Activated naive CD8-positive, alpha-beta T cell treated with anti-CD3 and anti-CD28 coated beads for 36 hours (primary cell): ENCODE results near the gene PCDHB10. TPM values are rescaled to one million over a fixed set of nuclear protein-coding genes. Genes with fewer than 3 reads are reported as not detected.
"Not testable (repeated sequence)": the region's sequence is repeated elsewhere in the genome, so short reads cannot be mapped to it uniquely, and the experiment has no call there.

Experiments used
- DNase-seq: peaks from one replicate; pipeline ENCODE4 v3.0.0; 2021
- H3K27ac Mint-ChIP-seq: one replicate; pipeline ENCODE4 v1.8.0; 2022; ENCODE audit warnings: mild to moderate bottlenecking, moderate library complexity, mixed read lengths
- H3K27me3 Mint-ChIP-seq: one replicate; pipeline ENCODE4 v1.8.0; 2022; ENCODE audit warnings: mild to moderate bottlenecking, mixed read lengths
- H3K36me3 Mint-ChIP-seq: one replicate; pipeline ENCODE4 v1.8.0; 2021; ENCODE audit warnings: mild to moderate bottlenecking, mixed read lengths
- H3K4me1 Mint-ChIP-seq: one replicate; pipeline ENCODE4 v1.8.0; 2021; ENCODE audit warnings: mixed read lengths
- H3K4me3 Mint-ChIP-seq: one replicate; pipeline ENCODE4 v1.8.0; 2022; ENCODE audit warnings: mild to moderate bottlenecking, moderate library complexity, mixed read lengths
- H3K9me3 Mint-ChIP-seq: one replicate; pipeline ENCODE4 v1.8.0; 2022; ENCODE audit warnings: mixed read lengths
- total RNA-seq, 2 experiments: library from RNA; stranded (reverse); gene quantifications; one replicate each; pipeline ENCODE4 v1.2.3, GENCODE V29; 2021

Gene PCDHB10
- total RNA-seq, 2 experiments from 2014 or later = not detected

- not testable (repeated sequence) for H3K4me1 Mint-ChIP-seq, DNase-seq, H3K4me3 Mint-ChIP-seq, H3K27ac Mint-ChIP-seq, H3K36me3 Mint-ChIP-seq
- peaks cover 32% of the 10 kb centered on the region for H3K27me3 Mint-ChIP-seq
- peaks cover 29% of the 10 kb centered on the region for H3K9me3 Mint-ChIP-seq
Observed at GRCh38 chr5:141179371-141179770, 12.8 kb upstream of the PCDHB10 start.

GRCh38 chr5:141179876-141180275 is 12.3 kb upstream of the PCDHB10 start:
- DNase-seq, H3K4me1 Mint-ChIP-seq, H3K27ac Mint-ChIP-seq, H3K4me3 Mint-ChIP-seq: not testable (repeated sequence)
- peaks cover 31% of the 10 kb centered on the region for H3K9me3 Mint-ChIP-seq
- H3K36me3 Mint-ChIP-seq = peaks cover 10% of the 10 kb centered on the region
- peaks cover 37% of the 10 kb centered on the region for H3K27me3 Mint-ChIP-seq

- Mint-ChIP-seq H3K36me3 (peaks cover 7% of the 10 kb centered on the region), H3K4me1 (no peaks in the 10 kb centered on the region), H3K27ac (no peak overlapping the region), H3K4me3 (no peak overlapping the region), H3K9me3 (peaks cover 31% of the 10 kb centered on the region), H3K27me3 (peaks cover 42% of the 10 kb centered on the region)
- DNase-seq = no peak
Observed at GRCh38 chr5:141180313-141180712, 11.8 kb upstream of the PCDHB10 start.

- H3K4me1 Mint-ChIP-seq = peaks cover 3% of the 10 kb centered on the region
- H3K36me3 Mint-ChIP-seq = peaks cover 9% of the 10 kb centered on the region
- no peak within 1 kb of the TSS for H3K27ac Mint-ChIP-seq
- H3K4me3 Mint-ChIP-seq = no peak within 1 kb of the TSS
- H3K9me3 Mint-ChIP-seq = peaks cover 38% of the 10 kb centered on the region
- no peak for DNase-seq
- H3K27me3 Mint-ChIP-seq = peaks cover 57% of the 10 kb centered on the region
Observed at GRCh38 chr5:141182248-141182647, 9.9 kb upstream of the PCDHB10 start, which contains the start of gene PCDHB16. PCDHB16 (plus strand) TSS chr5:141182387; CDS start chr5:141182560, 173 bp downstream.

GRCh38 chr5:141184117-141184855 is 7.9 kb upstream of the PCDHB10 start:
- H3K4me3 Mint-ChIP-seq, H3K4me1 Mint-ChIP-seq, DNase-seq: not testable (repeated sequence)
- peak overlapping the region; percentile 42 for H3K27ac Mint-ChIP-seq
- peaks cover 46% of the 10 kb centered on the region for H3K9me3 Mint-ChIP-seq
- peaks cover 18% of the 10 kb centered on the region for H3K36me3 Mint-ChIP-seq
- peaks cover 72% of the 10 kb centered on the region for H3K27me3 Mint-ChIP-seq

GRCh38 chr5:141186897-141187512 is 5.1 kb upstream of the PCDHB10 start, which contains the start of gene PCDHB9:
PCDHB9 (plus strand) TSS chr5:141187161; CDS start chr5:141187319, 158 bp downstream.
- no peak for DNase-seq
- Mint-ChIP-seq H3K4me3 (no peak within 1 kb of the TSS), H3K36me3 (peaks cover 19% of the 10 kb centered on the region), H3K27ac (no peak within 1 kb of the TSS), H3K9me3 (peaks cover 44% of the 10 kb centered on the region), H3K4me1 (peaks cover 3% of the 10 kb centered on the region), H3K27me3 (peaks cover 85% of the 10 kb centered on the region)

GRCh38 chr5:141188682-141189081 is 3.5 kb upstream of the PCDHB10 start:
- Mint-ChIP-seq H3K9me3 (peaks cover 37% of the 10 kb centered on the region), H3K27me3 (peaks cover 83% of the 10 kb centered on the region), H3K36me3 (peaks cover 18% of the 10 kb centered on the region)
- H3K4me3 Mint-ChIP-seq, DNase-seq, H3K27ac Mint-ChIP-seq, H3K4me1 Mint-ChIP-seq: not testable (repeated sequence)

- not testable (repeated sequence) for H3K4me3 Mint-ChIP-seq, DNase-seq, H3K27ac Mint-ChIP-seq, H3K4me1 Mint-ChIP-seq
- H3K9me3 Mint-ChIP-seq = peaks cover 37% of the 10 kb centered on the region
- H3K27me3 Mint-ChIP-seq = peaks cover 84% of the 10 kb centered on the region
- H3K36me3 Mint-ChIP-seq = peaks cover 19% of the 10 kb centered on the region
Observed at GRCh38 chr5:141189131-141189530, 3.0 kb upstream of the PCDHB10 start.

GRCh38 chr5:141194332-141194731 is 2.2 kb downstream of the PCDHB10 start:
- not testable (repeated sequence) for H3K4me3 Mint-ChIP-seq, H3K27ac Mint-ChIP-seq, DNase-seq, H3K4me1 Mint-ChIP-seq
- Mint-ChIP-seq H3K9me3 (peaks cover 41% of the 10 kb centered on the region), H3K36me3 (peaks cover 14% of the 10 kb centered on the region), H3K27me3 (peaks cover 69% of the 10 kb centered on the region)

- Mint-ChIP-seq H3K9me3 (peaks cover 49% of the 10 kb centered on the region), H3K4me3 (no peak overlapping the region), H3K36me3 (peaks cover 20% of the 10 kb centered on the region), H3K4me1 (no peaks in the 10 kb centered on the region), H3K27ac (no peak overlapping the region), H3K27me3 (peaks cover 67% of the 10 kb centered on the region)
- DNase-seq = no peak
Observed at GRCh38 chr5:141196363-141196762, 4.2 kb downstream of the PCDHB10 start.

- Mint-ChIP-seq H3K27ac (no peak within 1 kb of the TSS), H3K4me1 (no peaks in the 10 kb centered on the region), H3K27me3 (peaks cover 62% of the 10 kb centered on the region), H3K36me3 (peaks cover 18% of the 10 kb centered on the region), H3K4me3 (no peak within 1 kb of the TSS), H3K9me3 (peaks cover 44% of the 10 kb centered on the region)
- DNase-seq = no peak
Observed at GRCh38 chr5:141199359-141200235, 7.4 kb downstream of the PCDHB10 start, which contains the start of gene PCDHB11. PCDHB11 (plus strand) TSS chr5:141199627; CDS start chr5:141199775, 148 bp downstream.

- DNase-seq, H3K4me1 Mint-ChIP-seq, H3K27ac Mint-ChIP-seq, H3K4me3 Mint-ChIP-seq: not testable (repeated sequence)
- H3K27me3 Mint-ChIP-seq = peaks cover 63% of the 10 kb centered on the region
- H3K36me3 Mint-ChIP-seq = peaks cover 16% of the 10 kb centered on the region
- peaks cover 38% of the 10 kb centered on the region for H3K9me3 Mint-ChIP-seq
Observed at GRCh38 chr5:141201126-141201525, 9.0 kb downstream of the PCDHB10 start.

- peaks cover 64% of the 10 kb centered on the region for H3K27me3 Mint-ChIP-seq
- not testable (repeated sequence) for DNase-seq, H3K27ac Mint-ChIP-seq, H3K4me1 Mint-ChIP-seq, H3K4me3 Mint-ChIP-seq
- H3K9me3 Mint-ChIP-seq = peaks cover 33% of the 10 kb centered on the region
- peaks cover 14% of the 10 kb centered on the region for H3K36me3 Mint-ChIP-seq
Observed at GRCh38 chr5:141201646-141202045, 9.5 kb downstream of the PCDHB10 start.

GRCh38 chr5:141208478-141208877 is 16.3 kb downstream of the PCDHB10 start, which contains the start of gene PCDHB12:
PCDHB12 (plus strand) TSS chr5:141208719; CDS start chr5:141208908, 189 bp downstream.
- Mint-ChIP-seq H3K9me3 (peaks cover 12% of the 10 kb centered on the region), H3K27me3 (peaks cover 66% of the 10 kb centered on the region)
- DNase-seq = no peak

More at GRCh38 chr5:141208478-141208877, 16.3 kb downstream of the PCDHB10 start, which contains the start of gene PCDHB12:
- no peak within 1 kb of the TSS for H3K27ac Mint-ChIP-seq
- peaks cover 2% of the 10 kb centered on the region for H3K36me3 Mint-ChIP-seq
- no peak within 1 kb of the TSS for H3K4me3 Mint-ChIP-seq
- peaks cover 3% of the 10 kb centered on the region for H3K4me1 Mint-ChIP-seq
